Esophagus (tissue), 2 donors: ENCODE results near the gene ZNF614. TPM values are rescaled to one million over a fixed set of nuclear protein-coding genes. Genes with fewer than 3 reads are reported as not detected.
"Not testable (repeated sequence)": the region's sequence is repeated elsewhere in the genome, so short reads cannot be mapped to it uniquely, and the experiment has no call there.

Experiments
- H3K27ac ChIP-seq, 2 donors: one replicate each; pipeline ENCODE4 v1.5.1; 2013; ENCODE audit warnings: low read depth in 2 of 2, mild to moderate bottlenecking in 2 of 2, inconsistent platforms in 1 of 2, low read length in 1 of 2, moderate library complexity in 1 of 2
- H3K27me3 ChIP-seq, 2 donors: one replicate each; pipeline ENCODE4 v1.6.1; 2013; ENCODE audit warnings: low read length in 2 of 2, control low read depth in 1 of 2, mild to moderate bottlenecking in 1 of 2; ENCODE audit not compliant: insufficient read depth in 2 of 2, control insufficient read depth in 1 of 2
- H3K36me3 ChIP-seq, 2 donors: one replicate each; pipeline ENCODE4 v1.6.1; 2013; ENCODE audit warnings: low read length in 1 of 2; ENCODE audit not compliant: control insufficient read depth in 2 of 2, insufficient read depth in 2 of 2
- H3K4me1 ChIP-seq, 2 donors: one replicate each; pipeline ENCODE4 v1.6.1; 2013; ENCODE audit warnings: low read length in 1 of 2; ENCODE audit not compliant: control insufficient read depth in 2 of 2, insufficient read depth in 2 of 2
- H3K4me3 ChIP-seq, 2 donors: one replicate each; pipeline ENCODE4 v1.5.1; 2013; ENCODE audit warnings: low read length in 2 of 2, mild to moderate bottlenecking in 2 of 2, low read depth in 1 of 2, moderate library complexity in 1 of 2
- H3K9me3 ChIP-seq, 2 donors: one replicate each; pipeline ENCODE4 v1.6.1; 2013; ENCODE audit warnings: mild to moderate bottlenecking in 2 of 2, low read depth in 1 of 2, low read length in 1 of 2, moderate library complexity in 1 of 2; ENCODE audit not compliant: control insufficient read depth in 2 of 2, insufficient read depth in 1 of 2
- WGBS, 2 donors: extraction: QIAGEN DNeasy Blood & Tissue Kit; methylation state at CpG; one replicate each; pipeline ENCODE4 v1.1.7; 2013; 5-methylcytosine and 5-hydroxymethylcytosine counted together
- polyA plus RNA-seq, 2 donors: library from polyadenylated mRNA; stranded (reverse); fragments of 200-250 nt; gene quantifications; one replicate each; pipeline ENCODE4 v1.2.3, GENCODE V29; 2013
- donor health status: healthy with polysubstance abuse.
- donor health status: Bipolar disorder and iron deficiency.

The ZNF614 gene
- polyA plus RNA-seq, 2 donors, result 1.0 to 2.6 TPM

DNA sequence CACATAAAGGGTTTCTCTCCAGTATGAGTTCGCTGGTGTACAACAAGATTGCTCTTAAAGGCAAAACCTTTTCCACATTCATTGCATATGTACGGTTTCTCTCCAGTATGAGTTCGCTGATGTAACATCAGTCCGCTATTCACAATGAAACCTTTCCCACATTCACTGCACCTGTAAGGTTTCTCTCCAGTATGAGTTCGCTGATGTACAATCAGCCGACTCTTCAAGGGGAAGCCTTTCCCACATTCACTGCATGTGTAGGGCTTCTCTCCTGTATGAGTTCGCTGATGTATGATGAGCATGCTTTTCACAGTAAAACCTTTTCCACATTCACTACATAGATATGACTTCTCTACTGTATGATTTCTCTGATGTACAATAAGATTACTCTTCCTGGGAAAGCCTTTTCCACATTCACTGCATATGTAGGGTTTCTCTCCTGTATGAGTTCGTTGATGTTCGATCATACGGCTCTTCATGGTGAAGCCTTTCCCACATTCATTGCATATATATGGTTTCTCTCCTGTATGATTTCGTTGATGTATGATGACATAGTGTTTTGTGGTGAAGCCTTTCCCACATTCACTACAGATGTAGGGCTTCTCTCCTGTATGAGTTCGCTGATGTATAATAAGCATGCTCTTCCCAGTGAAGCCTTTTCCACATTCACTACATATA lies 6.0 kb upstream of the ZNF614 start:
- Histone ChIP-seq H3K9me3 (peaks cover 15 to 37% of the 10 kb centered on the region in 2 donors), H3K36me3 (peaks cover 21 to 40% of the 10 kb centered on the region in 2 donors)

DNA sequence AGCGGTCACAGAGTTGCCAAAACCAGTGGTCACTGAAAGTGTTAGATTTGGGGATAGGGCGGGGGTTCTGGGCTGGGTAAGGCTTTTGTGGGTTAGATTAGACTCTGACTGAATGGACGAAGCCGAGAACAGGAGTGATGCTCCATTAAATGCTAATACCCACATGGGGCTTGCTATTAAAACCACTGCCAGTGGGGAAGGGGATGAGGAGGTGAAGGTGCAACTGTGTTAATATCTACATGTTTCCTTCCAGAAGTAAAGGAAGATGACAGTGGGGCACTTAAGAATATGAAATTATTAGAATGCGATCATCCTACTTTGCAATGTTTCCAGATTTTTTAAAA lies 573 bp upstream of the ZNF614 start:
- H3K4me1 ChIP-seq, result no peaks in the 10 kb centered on the region
- 16 to 17% methylated on average over 5 of the region's 5 CpGs for WGBS, 2 donors
- H3K9me3 ChIP-seq, result peaks cover 4 to 18% of the 10 kb centered on the region in 2 donors
- H3K27me3 ChIP-seq, result no peaks in the 10 kb centered on the region
- peak overlapping the region; percentile 89 to 99 for H3K27ac ChIP-seq
- peak overlapping the region; percentile 84 to 89 for H3K4me3 ChIP-seq
- H3K36me3 ChIP-seq, result peaks cover under 1 to 13% of the 10 kb centered on the region in 2 donors

More for the DNA sequence above, 6.0 kb upstream of the ZNF614 start:
- H3K4me3 ChIP-seq, result no peak overlapping the region
- H3K27me3 ChIP-seq, result no peaks in the 10 kb centered on the region
- no peaks in the 10 kb centered on the region for H3K4me1 ChIP-seq
- WGBS, 2 donors, result 97 to 99% methylated on average over 12 of the region's 12 CpGs
- no peak overlapping the region for H3K27ac ChIP-seq

DNA sequence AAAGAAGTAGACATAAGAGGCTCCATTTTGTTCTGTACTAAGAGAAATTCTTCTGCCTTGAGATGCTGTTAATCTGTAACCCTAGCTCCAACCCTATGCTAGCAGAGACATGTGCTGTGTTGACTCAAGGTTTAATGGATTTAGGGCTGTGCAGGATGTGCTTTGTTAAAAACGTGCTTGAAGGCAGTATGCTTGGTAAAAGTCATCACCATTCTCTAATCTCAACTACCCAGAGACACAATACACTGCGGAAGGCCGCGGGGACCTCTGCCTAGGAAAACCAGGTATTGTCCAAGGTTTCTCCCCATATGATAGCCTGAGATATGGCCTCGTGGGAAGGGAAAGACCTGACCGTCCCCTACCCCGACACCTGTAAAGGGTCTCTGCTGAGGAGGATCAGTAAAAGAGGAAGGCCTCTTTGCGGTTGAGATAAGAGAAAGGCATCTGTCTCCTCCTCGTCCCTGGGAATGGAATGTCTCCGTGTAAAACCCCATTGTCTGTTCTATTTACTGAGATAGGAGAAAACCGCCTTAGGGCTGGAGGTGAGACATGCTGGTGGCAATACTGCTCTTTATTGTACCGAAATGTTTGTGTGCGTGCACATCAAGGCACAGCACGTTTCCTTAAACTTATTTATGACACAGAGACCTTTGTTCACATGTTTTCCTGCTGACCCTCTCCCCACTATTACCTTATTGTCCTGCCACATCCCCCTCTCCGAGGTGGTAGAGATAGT lies 1.8 kb downstream of the ZNF614 start:
- H3K36me3 ChIP-seq, result peaks cover 3 to 19% of the 10 kb centered on the region in 2 donors
- not testable (repeated sequence) for H3K27ac ChIP-seq, H3K4me3 ChIP-seq, H3K4me1 ChIP-seq, H3K27me3 ChIP-seq
- H3K9me3 ChIP-seq, result peaks cover 8 to 21% of the 10 kb centered on the region in 2 donors
- 80% methylated on average over 15 of the region's 15 CpGs for WGBS, 2 donors

DNA sequence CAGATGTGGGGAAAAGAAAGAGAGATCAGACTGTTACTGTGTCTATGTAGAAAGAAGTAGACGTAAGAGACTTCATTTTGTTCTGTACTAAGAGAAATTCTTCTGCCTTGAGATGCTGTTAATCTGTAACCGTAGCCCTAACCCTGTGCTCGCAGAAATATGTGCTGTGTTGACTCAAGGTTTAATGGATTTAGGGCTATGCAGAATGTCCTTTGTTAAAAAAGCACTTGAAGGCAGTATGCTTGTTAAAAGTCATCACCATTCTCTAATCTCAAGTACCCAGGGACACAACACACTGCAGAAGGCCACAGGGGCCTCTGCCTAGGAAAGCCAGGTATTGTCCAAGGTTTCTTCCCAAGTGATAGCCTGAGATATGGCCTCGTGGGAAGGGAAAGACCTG lies 3.7 kb downstream of the ZNF614 start:
- H3K27me3 ChIP-seq, H3K27ac ChIP-seq, H3K4me3 ChIP-seq, H3K4me1 ChIP-seq: not testable (repeated sequence)
- H3K9me3 ChIP-seq, result peaks cover 8 to 27% of the 10 kb centered on the region in 2 donors
- peaks cover 10 to 29% of the 10 kb centered on the region in 2 donors for H3K36me3 ChIP-seq
- 89 to 90% methylated on average over 4 of the region's 4 CpGs for WGBS, 2 donors

DNA sequence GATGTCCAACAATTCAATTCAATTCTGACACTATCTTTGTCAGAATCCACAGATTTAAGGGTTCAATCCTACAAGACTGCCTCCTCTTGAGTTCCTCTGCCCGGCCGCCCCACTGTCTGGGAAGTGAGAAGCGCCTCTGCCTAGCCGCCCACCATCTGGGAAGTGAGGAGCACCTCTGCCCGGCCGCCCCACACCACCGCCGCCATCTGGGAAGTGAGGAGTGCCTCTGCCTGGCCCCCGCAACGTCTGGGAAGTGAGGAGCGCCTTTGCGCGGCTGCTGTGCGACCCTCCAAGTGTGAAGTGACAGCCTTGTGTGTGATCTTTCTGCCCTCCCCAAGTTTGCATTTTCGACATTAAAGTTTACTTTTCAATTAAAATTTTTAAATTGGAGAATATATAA lies 6.0 kb downstream of the ZNF614 start:
- Histone ChIP-seq H3K27ac (no peak overlapping the region), H3K4me1 (no peaks in the 10 kb centered on the region), H3K9me3 (peaks cover 8 to 33% of the 10 kb centered on the region in 2 donors), H3K36me3 (peaks cover 15 to 39% of the 10 kb centered on the region in 2 donors), H3K27me3 (no peaks in the 10 kb centered on the region), H3K4me3 (no peak overlapping the region)
- 97 to 98% methylated on average over 15 of the region's 15 CpGs for WGBS, 2 donors

DNA sequence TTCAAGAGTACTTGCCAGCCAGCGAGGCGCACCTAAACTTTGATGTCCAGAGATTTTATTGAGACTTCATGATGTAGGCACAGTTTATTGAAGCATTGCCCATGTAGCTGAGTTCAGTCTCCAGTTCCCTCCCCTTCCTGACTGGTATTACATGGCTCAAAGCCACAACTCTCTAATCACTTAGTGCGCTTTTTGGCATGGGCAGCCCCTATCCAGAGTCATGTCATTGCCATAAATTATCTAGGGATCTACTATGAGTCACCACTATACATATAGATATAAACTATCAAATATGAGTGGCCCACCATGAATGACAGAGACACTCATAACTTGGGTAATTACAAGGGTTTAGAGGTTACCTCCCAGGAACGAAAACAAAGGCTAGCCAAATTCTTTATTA lies 7.7 kb downstream of the ZNF614 start:
- 97 to 99% methylated on average over 4 of the region's 4 CpGs for WGBS, 2 donors
- H3K4me3 ChIP-seq, result no peak overlapping the region
- no peaks in the 10 kb centered on the region for H3K4me1 ChIP-seq
- no peaks in the 10 kb centered on the region for H3K27me3 ChIP-seq
- peaks cover 23 to 53% of the 10 kb centered on the region in 2 donors for H3K36me3 ChIP-seq
- no peak overlapping the region for H3K27ac ChIP-seq
- H3K9me3 ChIP-seq, result peaks cover 12 to 37% of the 10 kb centered on the region in 2 donors

DNA sequence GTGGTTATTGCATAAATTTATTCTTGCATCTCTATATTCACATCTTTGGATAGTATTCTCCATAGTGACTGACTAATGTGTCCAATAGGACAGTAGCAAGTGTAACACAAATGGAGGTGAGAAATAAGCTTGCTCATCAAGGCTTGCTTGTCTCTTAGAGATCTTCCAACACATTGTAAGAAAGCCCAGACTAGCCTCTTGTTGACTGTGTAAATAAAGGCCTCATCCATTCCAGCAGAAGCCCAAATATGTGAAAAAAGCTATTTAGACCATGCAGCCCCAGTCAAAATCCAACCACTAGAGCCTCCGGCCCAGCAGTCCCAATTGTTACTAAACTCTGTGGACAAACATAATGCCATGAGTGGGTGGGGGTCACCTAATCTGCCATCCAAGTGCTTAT lies 17.5 kb downstream of the ZNF614 start:
- 91 to 92% methylated on average over 1 of the region's 1 CpG for WGBS, 2 donors
- Histone ChIP-seq H3K27me3 (no peaks in the 10 kb centered on the region), H3K4me1 (peaks cover 0 to 3% of the 10 kb centered on the region in 2 donors), H3K9me3 (peaks cover 5 to 7% of the 10 kb centered on the region in 2 donors), H3K27ac (no peak overlapping the region), H3K36me3 (peaks cover 0 to 3% of the 10 kb centered on the region in 2 donors), H3K4me3 (no peak overlapping the region)

DNA sequence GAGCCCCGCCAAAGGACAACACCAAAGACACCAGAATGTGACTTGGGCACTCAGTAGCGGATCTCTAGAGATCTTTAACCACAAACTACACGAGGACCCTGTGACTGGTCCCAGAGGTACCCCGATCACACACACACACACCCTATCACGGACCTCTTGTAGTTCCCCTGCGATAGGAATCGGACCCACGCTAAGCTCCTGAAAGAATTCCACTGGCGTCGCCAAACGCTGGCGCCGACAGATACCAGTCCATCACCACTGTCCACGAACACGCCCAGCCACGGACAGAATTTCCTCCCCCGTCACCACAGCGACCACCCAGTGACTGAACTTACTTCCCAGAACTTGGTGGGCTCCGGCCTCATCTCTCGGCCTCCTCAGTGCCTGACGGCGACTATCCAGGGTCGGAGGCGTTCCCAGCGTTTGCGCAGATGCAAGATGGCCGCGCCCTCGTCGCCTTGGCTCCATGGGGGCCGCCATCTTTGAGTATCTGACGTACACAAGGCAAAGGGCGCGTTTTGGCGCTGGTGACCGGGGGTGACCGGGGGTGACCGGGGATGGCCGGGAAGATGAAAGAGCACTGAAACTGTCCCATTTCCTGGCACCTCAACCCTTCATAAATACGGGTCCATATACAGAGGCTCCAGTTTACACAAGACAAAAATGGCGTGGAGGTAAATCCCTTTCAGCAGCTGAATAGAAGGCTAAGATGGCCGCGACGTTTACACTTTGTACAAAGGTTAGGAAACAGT lies 20.2 kb downstream of the ZNF614 start, which contains the start of gene ZNF615:
TSS of gene ZNF615 (minus strand) at position 406 of the 752 bp plus-strand sequence. CDS start 4,500 bp downstream, outside the sequence.
- no peaks in the 10 kb centered on the region for H3K27me3 ChIP-seq
- H3K36me3 ChIP-seq, result peaks cover 0 to 3% of the 10 kb centered on the region in 2 donors
- peaks cover 0 to 3% of the 10 kb centered on the region in 2 donors for H3K4me1 ChIP-seq
- peaks cover 7 to 8% of the 10 kb centered on the region in 2 donors for H3K9me3 ChIP-seq
- H3K4me3 ChIP-seq, result peak within 1 kb of the TSS; percentile 68 to 75
- 0 to 1% methylated on average over 44 of the region's 44 CpGs for WGBS, 2 donors
- H3K27ac ChIP-seq, result peak within 1 kb of the TSS; percentile 71 to 95

DNA sequence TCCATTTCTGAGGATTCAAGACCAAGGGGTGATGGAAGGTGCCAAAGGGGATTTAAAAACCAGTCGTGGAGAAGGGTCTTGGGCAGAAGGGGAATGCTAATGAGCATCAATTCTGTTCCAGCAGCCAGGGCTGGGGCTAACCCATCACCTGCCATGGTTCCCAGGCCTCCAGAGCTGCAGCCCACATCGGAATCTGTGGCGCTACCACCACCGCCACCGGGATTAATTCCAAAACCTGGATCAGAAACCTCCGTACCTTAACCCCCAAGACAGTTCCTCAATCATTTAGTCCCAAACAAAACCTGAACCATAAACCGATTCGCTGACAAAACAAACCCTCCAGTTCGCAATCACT lies 20.8 kb downstream of the ZNF614 start:
- peak overlapping the region; percentile 68 to 75 for H3K4me3 ChIP-seq
- WGBS, 2 donors, result 10 to 11% methylated on average over 9 of the region's 9 CpGs
- peaks cover 0 to 3% of the 10 kb centered on the region in 2 donors for H3K4me1 ChIP-seq
- H3K9me3 ChIP-seq, result peaks cover 3 to 5% of the 10 kb centered on the region in 2 donors
- H3K27me3 ChIP-seq, result no peaks in the 10 kb centered on the region
- peaks cover 0 to 3% of the 10 kb centered on the region in 2 donors for H3K36me3 ChIP-seq
- peak overlapping the region; percentile 71 to 95 for H3K27ac ChIP-seq
